H1 (cell line): Measurements from ENCODE around the gene COMMD1. TPM values are rescaled to one million over a fixed set of nuclear protein-coding genes. Genes with fewer than 3 reads are reported as not detected.

Experiments used
- SIN3A ChIP-seq, 2 experiments: IDR thresholded peaks in 1 of 2; conservative IDR thresholded peaks in 1 of 2; 2 replicates each; pipeline ENCODE4 v1.6.1; 2011 to 2012; ENCODE audit warnings: low read length in 2 of 2, improper control_type of control experiment in 1 of 2, low read depth in 1 of 2, mild to moderate bottlenecking in 1 of 2
- polyA plus RNA-seq, 7 experiments: library from polyadenylated mRNA; depleted of rRNA in 3 of 7; stranded (reverse) in 5 of 7; unstranded in 2 of 7; fragments of >200 nt in 5 of 7; fragments of 200-250 nt in 2 of 7; gene quantifications; 1 replicate in 5 of 7; 2 replicates in 1 of 7; 4 replicates in 1 of 7; pipeline versions ENCODE4 v1.2.1 to v1.2.3, GENCODE V29; 2011 to 2013; ENCODE audit warnings: missing spikeins in 2 of 7, mixed read lengths in 2 of 7
- total RNA-seq: library from RNA; stranded (reverse); fragmentation: NEBNext Ultra II Directional; extraction: Animal tissue kit (Norgen Biotek cat#: 25700); gene quantifications from 2 replicates; pipeline ENCODE4 v1.2.1, GENCODE V29; 2021

Gene COMMD1
- total and polyA plus RNA-seq, 2 of the 8 experiments (the other 6 are each of a cell fraction or from before 2014, with no cell fraction given): 23.5 to 28.3 TPM

DNA sequence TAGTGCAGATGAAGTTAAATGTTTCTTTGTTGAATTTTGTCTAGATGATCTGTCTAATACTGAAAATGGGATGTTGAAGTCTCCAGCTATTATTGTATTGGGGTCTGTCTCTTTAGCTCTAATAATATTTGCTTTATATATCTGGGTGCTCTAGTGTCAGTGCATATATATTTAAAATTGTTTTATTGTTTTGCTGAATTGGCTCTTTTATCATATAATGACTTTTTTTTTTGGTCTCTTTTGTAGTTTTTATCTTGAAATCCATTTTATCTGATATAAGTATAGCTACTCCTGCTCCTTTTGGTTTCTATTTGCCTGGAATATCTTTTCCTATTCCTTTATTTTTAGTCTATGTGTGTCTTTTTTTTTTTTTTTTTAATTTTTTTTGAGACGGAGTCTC lies 79.2 kb downstream of the COMMD1 start (continued):
- no peak for TF ChIP-seq SIN3A (conservative IDR thresholded peaks at IDR 0.05 in 1 of 2, IDR thresholded peaks at IDR 0.05 in 1 of 2; ENCODE audit: low read depth in 1 of 2, low read length in 2 of 2)
- TF ChIP-seq, all 59 proteins: peak for 0
